ENCODE results near the gene RNASEH2A.

DNA sequence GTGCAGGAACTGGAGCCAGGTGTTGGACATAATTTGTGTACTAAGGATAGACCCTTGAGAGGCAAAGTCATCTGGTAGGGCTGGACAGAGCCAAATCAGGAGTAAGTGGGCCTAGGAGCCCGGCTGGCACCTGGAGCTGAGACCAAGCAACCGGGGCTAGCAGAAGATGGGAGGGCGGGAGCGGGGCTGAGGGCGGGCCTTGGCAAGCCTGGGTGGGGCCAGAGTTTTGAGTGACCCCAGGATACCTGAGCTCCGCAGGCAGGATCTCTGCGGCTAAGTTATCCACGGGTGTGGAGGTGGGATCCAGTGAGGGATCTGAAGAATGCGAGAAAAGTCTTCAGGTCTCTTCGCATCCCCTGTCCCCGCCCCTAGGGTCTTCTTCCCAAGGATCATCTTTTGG lies 39.2 kb upstream of the RNASEH2A start:
- TF ChIP-seq POLR2A (IDR thresholded peaks at IDR 0.05; ENCODE audit: low read length) = no peak
- TF ChIP-seq, protein P1, sequence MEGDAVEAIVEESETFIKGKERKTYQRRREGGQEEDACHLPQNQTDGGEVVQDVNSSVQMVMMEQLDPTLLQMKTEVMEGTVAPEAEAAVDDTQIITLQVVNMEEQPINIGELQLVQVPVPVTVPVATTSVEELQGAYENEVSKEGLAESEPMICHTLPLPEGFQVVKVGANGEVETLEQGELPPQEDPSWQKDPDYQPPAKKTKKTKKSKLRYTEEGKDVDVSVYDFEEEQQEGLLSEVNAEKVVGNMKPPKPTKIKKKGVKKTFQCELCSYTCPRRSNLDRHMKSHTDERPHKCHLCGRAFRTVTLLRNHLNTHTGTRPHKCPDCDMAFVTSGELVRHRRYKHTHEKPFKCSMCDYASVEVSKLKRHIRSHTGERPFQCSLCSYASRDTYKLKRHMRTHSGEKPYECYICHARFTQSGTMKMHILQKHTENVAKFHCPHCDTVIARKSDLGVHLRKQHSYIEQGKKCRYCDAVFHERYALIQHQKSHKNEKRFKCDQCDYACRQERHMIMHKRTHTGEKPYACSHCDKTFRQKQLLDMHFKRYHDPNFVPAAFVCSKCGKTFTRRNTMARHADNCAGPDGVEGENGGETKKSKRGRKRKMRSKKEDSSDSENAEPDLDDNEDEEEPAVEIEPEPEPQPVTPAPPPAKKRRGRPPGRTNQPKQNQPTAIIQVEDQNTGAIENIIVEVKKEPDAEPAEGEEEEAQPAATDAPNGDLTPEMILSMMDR (IDR thresholded peaks at IDR 0.05) = no peak
